H1 (cell line): ENCODE data around the gene NFIX. TPM values are rescaled to one million over a fixed set of nuclear protein-coding genes. Genes with fewer than 3 reads are reported as not detected.

Experiments used
- CTCF ChIA-PET: fragments of 300-600 bp; sonication (Branson Sonifier 250); formaldehyde crosslinking; loops from one replicate; lab custom pipeline; 2021; ENCODE audit not compliant: partially characterized antibody; lab: Charles Lee
- POLR2A ChIA-PET: fragments of 300-600 bp; sonication (Branson Sonifier 250); formaldehyde crosslinking; loops from one replicate; lab custom pipeline; 2021; ENCODE audit warnings: inconsistent platforms; ENCODE audit not compliant: partially characterized antibody; lab: Charles Lee
- DNase-seq, 2 experiments: peaks; one replicate each; pipeline versions ENCODE4 v3.0.0 to v3.0.0-alpha.2; 2010 to 2022; ENCODE audit warnings: low spot score in 2 of 2, low read depth in 1 of 2, mixed read lengths in 1 of 2
- FAIRE-seq: peaks from 2 replicates; lab custom pipeline; 2011; peaks lifted over from hg19 to GRCh38; lab: Jason Lieb, UNC
- H2AFZ ChIP-seq: 2 replicates; pipeline ENCODE4 v1.8.1; 2012; ENCODE audit warnings: low read length, inconsistent platforms
- H2AK5ac ChIP-seq: 2 replicates; pipeline ENCODE4 v1.6.1; 2013; ENCODE audit warnings: low read depth, low read length
- H2BK120ac ChIP-seq: replicated peaks from 2 replicates; pipeline ENCODE3; 2013; ENCODE audit warnings: low read depth, low read length, inconsistent platforms
- H2BK12ac ChIP-seq: 2 replicates; pipeline ENCODE4 v1.6.1; 2013; ENCODE audit warnings: low read depth, low read length
- H2BK15ac ChIP-seq: 2 replicates; pipeline ENCODE4 v1.6.1; 2013; ENCODE audit warnings: low read length
- H2BK20ac ChIP-seq: 2 replicates; pipeline ENCODE4 v1.6.1; 2013; ENCODE audit warnings: low read length
- H2BK5ac ChIP-seq: 2 replicates; pipeline ENCODE4 v1.6.1; 2013; ENCODE audit warnings: low read depth, low read length
- H3K14ac ChIP-seq: 2 replicates; pipeline ENCODE4 v1.6.1; 2013; ENCODE audit warnings: inconsistent platforms; ENCODE audit not compliant: insufficient read length
- H3K18ac ChIP-seq: 2 replicates; pipeline ENCODE4 v1.6.1; 2013; ENCODE audit warnings: low read length; ENCODE audit errors: extremely low read depth
- H3K23ac ChIP-seq: 2 replicates; pipeline ENCODE4 v1.6.1; 2013; ENCODE audit warnings: inconsistent platforms; ENCODE audit not compliant: insufficient read length
- H3K23me2 ChIP-seq: 2 replicates; pipeline ENCODE4 v1.6.1; 2013; ENCODE audit warnings: low read depth, low read length
- H3K27ac ChIP-seq: 2 replicates; pipeline ENCODE4 v1.6.1; 2011; ENCODE audit warnings: low read depth, low read length, inconsistent platforms
- H3K27me3 ChIP-seq, 4 experiments: replicated peaks in 1 of 4; 1 replicate in 1 of 4; 2 replicates in 3 of 4; pipeline versions ENCODE4 v1.6.1 to v1.8.1; 2011 to 2013; ENCODE audit warnings: low read length in 3 of 4, mild to moderate bottlenecking in 3 of 4, inconsistent platforms in 2 of 4, mixed read lengths in 2 of 4, moderate library complexity in 1 of 4; ENCODE audit not compliant: control insufficient read depth in 3 of 4, insufficient read depth in 3 of 4; ENCODE audit errors: extremely low read depth in 1 of 4
- H3K36me3 ChIP-seq, 4 experiments: 2 replicates each; pipeline versions ENCODE4 v1.6.1 to v1.8.1; 2011 to 2013; ENCODE audit warnings: mild to moderate bottlenecking in 4 of 4, low read length in 3 of 4, moderate library complexity in 2 of 4, control low read depth in 1 of 4, inconsistent platforms in 1 of 4; ENCODE audit not compliant: insufficient read depth in 4 of 4, control insufficient read depth in 2 of 4
- H3K4ac ChIP-seq: replicated peaks from 2 replicates; pipeline ENCODE3; 2013; ENCODE audit warnings: low read length, low read depth, mixed read lengths, inconsistent platforms; ENCODE audit not compliant: insufficient read length
- H3K4me1 ChIP-seq, 4 experiments: replicated peaks in 1 of 4; 1 replicate in 1 of 4; 2 replicates in 3 of 4; pipeline versions ENCODE4 v1.6.1 to v1.8.1; 2011 to 2013; ENCODE audit warnings: low read length in 3 of 4, inconsistent platforms in 2 of 4, mixed read lengths in 1 of 4; ENCODE audit not compliant: insufficient read depth in 4 of 4, control insufficient read depth in 3 of 4
- H3K4me2 ChIP-seq, 2 experiments: 2 replicates each; pipeline versions ENCODE4 v1.6.1 to v1.8.1; 2011 to 2013; ENCODE audit warnings: low read depth in 2 of 2, low read length in 2 of 2, control low read depth in 1 of 2, inconsistent platforms in 1 of 2, mild to moderate bottlenecking in 1 of 2; ENCODE audit not compliant: insufficient read depth in 1 of 2
- H3K4me3 ChIP-seq, 4 experiments: fragments of 200-600, 300-600 bp in 1 of 4; sonication (generic), shearing (Covaris generic), sonication (Bioruptor Twin) in 1 of 4; 2 replicates each; pipeline versions ENCODE4 v1.5.1 to v1.8.1; 2011 to 2016; ENCODE audit warnings: low read length in 4 of 4, low read depth in 3 of 4, control low read depth in 2 of 4, inconsistent platforms in 2 of 4, mild to moderate bottlenecking in 2 of 4, mixed read lengths in 1 of 4, moderate library complexity in 1 of 4; ENCODE audit not compliant: insufficient read depth in 2 of 4; ENCODE audit errors: extremely low read depth in 1 of 4
- H3K56ac ChIP-seq: replicated peaks from 2 replicates; pipeline ENCODE3; 2013; ENCODE audit warnings: low read depth, mild to moderate bottlenecking, mixed read lengths, low read length, inconsistent platforms; ENCODE audit not compliant: insufficient read length
- H3K79me1 ChIP-seq: 2 replicates; pipeline ENCODE4 v1.6.1; 2013; ENCODE audit warnings: low read depth, low read length, control low read depth
- H3K79me2 ChIP-seq, 2 experiments: 2 replicates each; pipeline versions ENCODE4 v1.6.1 to v1.8.1; 2012 to 2013; ENCODE audit warnings: low read length in 2 of 2, mild to moderate bottlenecking in 2 of 2, inconsistent platforms in 1 of 2; ENCODE audit not compliant: insufficient read depth in 2 of 2, control insufficient read depth in 1 of 2
- H3K9ac ChIP-seq, 4 experiments: replicated peaks in 1 of 4; 1 replicate in 1 of 4; 2 replicates in 3 of 4; pipeline versions ENCODE4 v1.6.1 to v1.8.1; 2011 to 2013; ENCODE audit warnings: low read depth in 3 of 4, low read length in 3 of 4, control low read depth in 2 of 4, mild to moderate bottlenecking in 2 of 4, moderate library complexity in 2 of 4, inconsistent platforms in 1 of 4; ENCODE audit errors: extremely low read depth in 1 of 4
- H3K9me3 ChIP-seq, 2 experiments: 2 replicates each; pipeline versions ENCODE4 v1.6.1 to v1.8.1; 2012 to 2013; ENCODE audit warnings: mild to moderate bottlenecking in 2 of 2, moderate library complexity in 2 of 2, control low read depth in 1 of 2, inconsistent platforms in 1 of 2, low read depth in 1 of 2, low read length in 1 of 2, mixed read lengths in 1 of 2; ENCODE audit not compliant: insufficient read depth in 2 of 2
- H4K20me1 ChIP-seq, 2 experiments: replicated peaks in 1 of 2; 2 replicates each; pipeline versions ENCODE3 to v1.8.1; 2011 to 2013; ENCODE audit warnings: inconsistent platforms in 2 of 2, low read length in 2 of 2, mild to moderate bottlenecking in 1 of 2; ENCODE audit not compliant: insufficient read depth in 2 of 2, control insufficient read depth in 1 of 2
- H4K5ac ChIP-seq: 2 replicates; pipeline ENCODE4 v1.6.1; 2013; ENCODE audit warnings: low read length, low read depth, mixed read lengths, inconsistent platforms; ENCODE audit not compliant: insufficient read length
- H4K8ac ChIP-seq: 2 replicates; pipeline ENCODE4 v1.8.0; 2013; ENCODE audit warnings: mild to moderate bottlenecking, moderate library complexity, low read length, inconsistent platforms; ENCODE audit not compliant: insufficient read depth; ENCODE audit errors: extremely low read depth
- H4K91ac ChIP-seq: replicated peaks from 2 replicates; pipeline ENCODE3; 2013; ENCODE audit warnings: low read length, mixed read lengths, inconsistent platforms; ENCODE audit not compliant: insufficient read length
- ASH2L ChIP-seq: fragments of 200-600, 300-600 bp; sonication (generic); IDR thresholded peaks from one replicate; pipeline ENCODE4 v1.7.1; 2017; ENCODE audit warnings: low read length
- ATF2 ChIP-seq: IDR thresholded peaks from 2 replicates; pipeline ENCODE4 v1.6.1; 2012; ENCODE audit warnings: low read length, inconsistent platforms
- CBX8 ChIP-seq: fragments of 300-800, 300-1000 bp; sonication (generic); IDR thresholded peaks from 2 replicates; pipeline ENCODE4 v1.7.1; 2016; ENCODE audit warnings: low read depth, low read length, borderline replicate concordance
- CEBPB ChIP-seq: IDR thresholded peaks from 2 replicates; pipeline ENCODE4 v1.6.1; 2012; ENCODE audit warnings: low read depth, low read length
- CHD2 ChIP-seq: IDR thresholded peaks from 2 replicates; pipeline ENCODE4 v1.6.1; 2012; ENCODE audit warnings: low read length, improper control_type of control experiment
- HDAC6 ChIP-seq: IDR thresholded peaks from one replicate; pipeline ENCODE4 v1.7.1; 2012; ENCODE audit warnings: low read depth, mild to moderate bottlenecking, inconsistent platforms, low read length, moderate library complexity
- SIX5 ChIP-seq: IDR thresholded peaks from 2 replicates; pipeline ENCODE4 v1.6.1; 2011; ENCODE audit warnings: mild to moderate bottlenecking, low read depth, low read length
- SUZ12 ChIP-seq: fragments of 200-600 bp; sonication (generic); IDR thresholded peaks from 2 replicates; pipeline ENCODE4 v1.6.1; 2012; ENCODE audit warnings: mild to moderate bottlenecking, inconsistent platforms, low read length, moderate library complexity, mixed read lengths
- WGBS, 2 experiments: shearing (Covaris generic) in 1 of 2; methylation state at CpG; one replicate each; pipeline versions ENCODE4 v1.1.6 to v1.1.7; 2013 to 2015; ENCODE audit warnings: low lambda C conversion rate in 2 of 2, mixed read lengths in 2 of 2, inconsistent platforms in 1 of 2, low coverage in 1 of 2, missing lambda C conversion rate in 1 of 2; ENCODE audit not compliant: insufficient replicate concordance in 2 of 2, insufficient coverage in 1 of 2, insufficient read length in 1 of 2; ENCODE audit errors: extremely low coverage in 1 of 2, missing lambda C conversion rate in 1 of 2; 5-methylcytosine and 5-hydroxymethylcytosine counted together
- polyA plus RNA-seq, 7 experiments: library from polyadenylated mRNA; depleted of rRNA in 3 of 7; stranded (reverse) in 5 of 7; unstranded in 2 of 7; fragments of >200 nt in 5 of 7; fragments of 200-250 nt in 2 of 7; gene quantifications; 1 replicate in 5 of 7; 2 replicates in 1 of 7; 4 replicates in 1 of 7; pipeline versions ENCODE4 v1.2.1 to v1.2.3, GENCODE V29; 2011 to 2013; ENCODE audit warnings: missing spikeins in 2 of 7, mixed read lengths in 2 of 7
- total RNA-seq: library from RNA; stranded (reverse); fragmentation: NEBNext Ultra II Directional; extraction: Animal tissue kit (Norgen Biotek cat#: 25700); gene quantifications from 2 replicates; pipeline ENCODE4 v1.2.1, GENCODE V29; 2021

Gene NFIX
- total and polyA plus RNA-seq, 2 of the 8 experiments (the other 6 are each of a cell fraction or from before 2014, with no cell fraction given) = 0.03 to 0.20 TPM

DNA sequence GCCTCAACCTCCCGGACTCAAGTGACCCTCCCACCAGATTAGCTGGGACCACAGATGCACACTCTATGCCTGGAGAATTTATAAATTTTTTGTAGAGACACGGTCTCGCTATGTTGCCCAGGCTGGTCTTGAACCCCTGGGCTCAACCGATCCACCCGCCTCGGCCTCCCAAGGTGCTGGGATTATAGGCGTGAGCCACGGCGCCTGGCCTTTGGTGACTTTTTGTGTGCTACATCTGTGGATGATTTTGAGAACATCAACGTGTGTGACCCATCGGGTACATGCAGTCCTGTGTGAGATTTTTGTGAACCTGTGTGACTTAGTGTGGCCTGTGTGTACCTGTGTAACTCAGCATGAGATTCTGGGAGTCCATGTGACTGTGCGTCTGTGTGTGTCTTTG is 8.5 kb upstream of the NFIX start:
- Histone ChIP-seq H3K9ac (no peak overlapping the region), H3K18ac (no peak overlapping the region), H4K8ac (no peak overlapping the region), H3K79me1 (no peaks in the 10 kb centered on the region), H3K4me2 (no peak overlapping the region), H2BK20ac (no peak overlapping the region), H3K4me3 (no peak overlapping the region), H3K14ac (no peak overlapping the region), H3K4ac (no peak overlapping the region), H4K91ac (no peak overlapping the region), H2AFZ (no peak overlapping the region), H4K20me1 (peaks cover 0 to 26% of the 10 kb centered on the region in 2 experiments), H3K9me3 (no peaks in the 10 kb centered on the region), H2BK120ac (no peak overlapping the region), H3K27ac (no peak overlapping the region), H3K56ac (no peak overlapping the region), H2AK5ac (peak overlapping the region; percentile 82; the same call in 1 of the 2 replicates), H2BK12ac (no peak overlapping the region), H3K23ac (no peak overlapping the region), H3K36me3 (no peaks in the 10 kb centered on the region), H4K5ac (no peak overlapping the region), H3K4me1 (peaks cover 0 to 13% (median 5%) of the 10 kb centered on the region in 4 experiments; a peak in 4 of 7 replicates), H3K27me3 (peaks cover 2 to 58% (median 52%) of the 10 kb centered on the region in 4 experiments), H3K23me2 (peaks cover 26% of the 10 kb centered on the region), H2BK5ac (no peak overlapping the region), H2BK15ac (no peak overlapping the region), H3K79me2 (no peaks in the 10 kb centered on the region)
- no peak for DNase-seq
- WGBS, 2 experiments = 93% methylated on average over 12 of the region's 12 CpGs; no CpG with 5 or more reads in 1 of the 2 experiments
- TF ChIP-seq HDAC6 (no peak), SIX5 (no peak), ATF2 (no peak), ASH2L (no peak), CEBPB (no peak), CBX8 (no peak), SUZ12 (no peak), CHD2 (no peak)
- CTCF ChIA-PET = interaction anchor here (1.1 to 16.3 kb wide), 11 partner anchors 8 to 118 kb away, joined by 3 to 431 read pairs (median 5); partner anchors contain the start of gene DAND5
- FAIRE-seq = no peak
- POLR2A ChIA-PET = interaction anchor here (1.0 to 1.5 kb wide), 3 partner anchors 27 to 109 kb away, joined by 3 to 6 read pairs (median 4); no protein-coding TSS in a partner anchor
